SK-N-SH (cell line): ENCODE measurements around the gene AP1M1. TPM values are rescaled to one million over a fixed set of nuclear protein-coding genes. Genes with fewer than 3 reads are reported as not detected.

Experiments used
- CTCF ChIA-PET: fragments of 300-600, 350-600 bp; formaldehyde crosslinking; extraction: SDS; loops from one replicate; lab custom pipeline; 2021; lab: Yijun Ruan, JAX
- POLR2A ChIA-PET: fragments of 350-600 bp; sonication (Branson Sonifier 250); formaldehyde crosslinking; extraction: SDS; loops from one replicate; lab custom pipeline; 2020; ENCODE audit warnings: antibody characterized with exemption, inconsistent platforms; lab: Yijun Ruan, JAX
- DNase-seq: peaks from one replicate; pipeline ENCODE4 v3.0.0; 2012
- H2AFZ ChIP-seq: fragments of 200-600 bp; sonication (generic); 2 replicates; pipeline ENCODE4 v1.8.1; 2016; ENCODE audit warnings: antibody characterized with exemption, mild to moderate bottlenecking, low read depth
- H3F3A ChIP-seq: fragments of 200-600 bp; sonication (generic); replicated peaks from 2 replicates; pipeline ENCODE3; 2016; ENCODE audit warnings: antibody characterized with exemption, mild to moderate bottlenecking; ENCODE audit not compliant: insufficient read depth
- H3K27ac ChIP-seq, 2 experiments: fragments of 200-500 bp in 1 of 2; fragments of 200-600 bp in 1 of 2; sonication (Bioruptor generic) in 1 of 2; sonication (generic), shearing (Covaris generic) in 1 of 2; 2 replicates each; pipeline versions ENCODE4 v1.5.1 to v1.6.1; 2014 to 2016; ENCODE audit warnings: low read depth in 2 of 2, inconsistent platforms in 1 of 2, low read length in 1 of 2, mild to moderate bottlenecking in 1 of 2, mixed read lengths in 1 of 2
- H3K27me3 ChIP-seq: fragments of 200-600 bp; sonication (generic), shearing (Covaris generic); 2 replicates; pipeline ENCODE4 v1.6.1; 2016; ENCODE audit warnings: mixed run types; ENCODE audit not compliant: insufficient read depth
- H3K36me3 ChIP-seq, 2 experiments: fragments of 200-500 bp in 1 of 2; fragments of 200-600 bp in 1 of 2; sonication (Bioruptor generic) in 1 of 2; sonication (generic) in 1 of 2; replicated peaks in 1 of 2; 2 replicates each; pipeline versions ENCODE3 to v1.5.1; 2014 to 2016; ENCODE audit warnings: low read length in 1 of 2, mild to moderate bottlenecking in 1 of 2; ENCODE audit not compliant: insufficient read depth in 2 of 2, control insufficient read depth in 1 of 2
- H3K4me1 ChIP-seq, 2 experiments: fragments of 200-500 bp in 1 of 2; fragments of 200-600 bp in 1 of 2; sonication (Bioruptor generic) in 1 of 2; sonication (generic), shearing (Covaris generic) in 1 of 2; 2 replicates each; pipeline versions ENCODE4 v1.5.1 to v1.6.1; 2014 to 2016; ENCODE audit warnings: low read depth in 1 of 2, low read length in 1 of 2, mixed run types in 1 of 2; ENCODE audit not compliant: insufficient read depth in 2 of 2, control insufficient read depth in 1 of 2
- H3K4me2 ChIP-seq: fragments of 200-600 bp; sonication (generic), shearing (Covaris generic); 2 replicates; pipeline ENCODE4 v1.6.1; 2017; ENCODE audit warnings: mixed run types
- H3K4me3 ChIP-seq, 2 experiments: fragments of 200-500 bp in 1 of 2; fragments of 200-600 bp in 1 of 2; sonication (Bioruptor generic) in 1 of 2; sonication (generic), shearing (Covaris generic) in 1 of 2; 2 replicates each; pipeline versions ENCODE4 v1.5.1 to v1.8.1; 2014 to 2016; ENCODE audit warnings: low read depth in 2 of 2, inconsistent platforms in 1 of 2, low read length in 1 of 2, mild to moderate bottlenecking in 1 of 2, mixed read lengths in 1 of 2, moderate library complexity in 1 of 2
- H3K79me2 ChIP-seq: fragments of 200-600 bp; sonication (generic); 2 replicates; pipeline ENCODE4 v1.8.1; 2017; ENCODE audit warnings: mild to moderate bottlenecking; ENCODE audit not compliant: insufficient read depth
- H3K9ac ChIP-seq: fragments of 200-600 bp; sonication (generic); 2 replicates; pipeline ENCODE4 v1.6.1; 2017; ENCODE audit warnings: mixed run types
- H3K9me2 ChIP-seq: fragments of 200-600 bp; sonication (generic); 2 replicates; pipeline ENCODE4 v1.6.1; 2017; ENCODE audit warnings: mixed run types
- H3K9me3 ChIP-seq: fragments of 200-600 bp; sonication (generic); 2 replicates; pipeline ENCODE4 v1.6.1; 2017; ENCODE audit warnings: mixed run types, mild to moderate bottlenecking, moderate library complexity
- H4K20me1 ChIP-seq: fragments of 200-600 bp; sonication (generic); 2 replicates; pipeline ENCODE4 v1.6.1; 2017; ENCODE audit warnings: mild to moderate bottlenecking, mixed run types; ENCODE audit not compliant: insufficient read depth
- CHD2 ChIP-seq: fragments of 150-350 bp; IDR thresholded peaks from 2 replicates; pipeline ENCODE4 v1.6.1; 2018; ENCODE audit warnings: low read length; ENCODE audit not compliant: partially characterized antibody
- CTCF ChIP-seq: fragments of 200-600 bp; sonication (generic); IDR thresholded peaks from 2 replicates; pipeline ENCODE4 v1.6.1; 2017; ENCODE audit warnings: antibody characterized with exemption, mild to moderate bottlenecking, moderate library complexity
- ELF1 ChIP-seq: IDR thresholded peaks from 2 replicates; pipeline ENCODE4 v1.4.0; 2012
- EP300 ChIP-seq, 2 experiments: IDR thresholded peaks; 2 replicates each; pipeline versions ENCODE4 v1.4.0 to v1.6.1; 2012; ENCODE audit warnings: borderline replicate concordance in 1 of 2, low read depth in 1 of 2, low read length in 1 of 2
- FOSL2 ChIP-seq: IDR thresholded peaks from 2 replicates; pipeline ENCODE4 v1.4.0; 2012; ENCODE audit warnings: low read depth, mild to moderate bottlenecking, moderate library complexity, borderline replicate concordance
- FOXJ3 ChIP-seq: sonication (generic); formaldehyde crosslinking; IDR thresholded peaks from 2 replicates; pipeline ENCODE4 v1.5.1; 2020; ENCODE audit warnings: mild to moderate bottlenecking, missing genetic modification reagents
- FOXM1 ChIP-seq: IDR thresholded peaks from 2 replicates; pipeline ENCODE4 v1.4.0; 2012; ENCODE audit warnings: low read depth, mild to moderate bottlenecking
- GATA2 ChIP-seq: sonication (generic); formaldehyde crosslinking; IDR thresholded peaks from 2 replicates; pipeline ENCODE4 v1.5.0; 2020; ENCODE audit warnings: mild to moderate bottlenecking, missing genetic modification reagents
- IRF3 ChIP-seq: fragments of 150-350 bp; IDR thresholded peaks from 2 replicates; pipeline ENCODE4 v1.6.1; 2016; ENCODE audit warnings: mild to moderate bottlenecking, low read depth, low read length
- JUND ChIP-seq: IDR thresholded peaks from 2 replicates; pipeline ENCODE4 v1.4.0; 2012
- MAX ChIP-seq: IDR thresholded peaks from 2 replicates; pipeline ENCODE4 v1.4.0; 2012; ENCODE audit warnings: low read depth
- POLR2AphosphoS5 ChIP-seq: IDR thresholded peaks from 2 replicates; pipeline ENCODE4 v1.6.1; 2012; ENCODE audit warnings: low read depth, low read length
- RAD21 ChIP-seq: IDR thresholded peaks from 2 replicates; pipeline ENCODE4 v1.6.1; 2012; ENCODE audit warnings: mild to moderate bottlenecking, low read length
- SIN3A ChIP-seq: IDR thresholded peaks from 2 replicates; pipeline ENCODE4 v1.6.1; 2012; ENCODE audit warnings: low read depth, mild to moderate bottlenecking, low read length, moderate library complexity, borderline replicate concordance
- SMC3 ChIP-seq: IDR thresholded peaks from 2 replicates; pipeline ENCODE4 v1.6.1; 2012; ENCODE audit warnings: low read depth, low read length, improper control_type of control experiment
- TAF1 ChIP-seq: IDR thresholded peaks from 2 replicates; pipeline ENCODE4 v1.6.1; 2012; ENCODE audit warnings: low read depth, mild to moderate bottlenecking, low read length, moderate library complexity, borderline replicate concordance
- TEAD4 ChIP-seq: IDR thresholded peaks from 2 replicates; pipeline ENCODE4 v1.4.0; 2012; ENCODE audit warnings: mild to moderate bottlenecking, borderline replicate concordance; ENCODE audit not compliant: insufficient read depth
- USF2 ChIP-seq: fragments of 150-350 bp; IDR thresholded peaks from 2 replicates; pipeline ENCODE4 v1.6.1; 2017; ENCODE audit warnings: antibody characterized with exemption, low read length, low read depth, borderline replicate concordance
- WGBS: methylation state at CpG from one replicate; pipeline ENCODE4 v1.1.6; 2017; ENCODE audit warnings: low lambda C conversion rate; 5-methylcytosine and 5-hydroxymethylcytosine counted together
- polyA plus RNA-seq, 3 experiments: library from polyadenylated mRNA; depleted of rRNA; stranded (reverse); fragments of >200 nt; gene quantifications; 2 replicates each; pipeline ENCODE4 v1.2.3, GENCODE V29; 2012

Gene AP1M1
- polyA plus RNA-seq, 1 of the 3 experiments (the other 2 are of a cell fraction) = 133 TPM

GRCh38 chr19:16268676-16269319 is 71.1 kb downstream of the AP1M1 start:
- no peaks in the 10 kb centered on the region for H3K9me2 ChIP-seq
- no peaks in the 10 kb centered on the region for H4K20me1 ChIP-seq
- WGBS = 36% methylated on average over 14 of the region's 17 CpGs
- H3K4me3 ChIP-seq = no peak overlapping the region
- peaks cover 46% of the 10 kb centered on the region for H3K27me3 ChIP-seq
- TF ChIP-seq MAX (no peak), USF2 (no peak), IRF3 (no peak), EP300 (IDR thresholded peaks at IDR 0.05; ENCODE audit: borderline replicate concordance in 1 of 2, low read depth in 1 of 2, low read length in 1 of 2) (no peak), ELF1 (no peak), CHD2 (no peak)
- no peak overlapping the region for H3K4me2 ChIP-seq
- no peak for DNase-seq
- CTCF ChIA-PET = interaction anchor here (0.7 to 0.8 kb wide), 2 partner anchors 23 to 115 kb away, joined by 3 read pairs; no protein-coding TSS in a partner anchor
- H3F3A ChIP-seq = peaks cover 3% of the 10 kb centered on the region
- H3K9ac ChIP-seq = no peak overlapping the region
- H3K4me1 ChIP-seq = no peaks in the 10 kb centered on the region
- POLR2A ChIA-PET = no interaction called here
- no peak overlapping the region for H3K27ac ChIP-seq
- no peaks in the 10 kb centered on the region for H3K9me3 ChIP-seq
- no peaks in the 10 kb centered on the region for H3K79me2 ChIP-seq
- H3K36me3 ChIP-seq = no peaks in the 10 kb centered on the region
- no peak overlapping the region for H2AFZ ChIP-seq

GRCh38 chr19:16272945-16273344 is 75.2 kb downstream of the AP1M1 start:
- H3K27me3 ChIP-seq = peaks cover 35% of the 10 kb centered on the region
- no peak overlapping the region for H2AFZ ChIP-seq
- H3K9ac ChIP-seq = no peak overlapping the region
- CTCF ChIA-PET = interaction anchor here (1.4 kb wide), 1 partner anchor 110 kb away, joined by 3 read pairs; no protein-coding TSS in a partner anchor
- no peaks in the 10 kb centered on the region for H3K9me2 ChIP-seq
- H3K27ac ChIP-seq = no peak overlapping the region
- no peak for DNase-seq
- no peaks in the 10 kb centered on the region for H3K9me3 ChIP-seq
- H3K79me2 ChIP-seq = no peaks in the 10 kb centered on the region
- no peaks in the 10 kb centered on the region for H3K4me1 ChIP-seq
- H3K4me3 ChIP-seq = no peak overlapping the region
- no peaks in the 10 kb centered on the region for H3F3A ChIP-seq
- no peak overlapping the region for H3K4me2 ChIP-seq
- H3K36me3 ChIP-seq = no peaks in the 10 kb centered on the region
- WGBS = 84% methylated on average over 14 of the region's 14 CpGs
- POLR2A ChIA-PET = no interaction called here
- no peaks in the 10 kb centered on the region for H4K20me1 ChIP-seq
- TF ChIP-seq RAD21 (no peak), SMC3 (no peak), IRF3 (no peak), TEAD4 (no peak), GATA2 (CRISPR knock-in tag) (no peak), POLR2AphosphoS5 (no peak), FOXM1 (no peak), JUND (no peak), EP300 (IDR thresholded peaks at IDR 0.05; ENCODE audit: borderline replicate concordance in 1 of 2, low read depth in 1 of 2, low read length in 1 of 2) (no peak), FOSL2 (no peak), SIN3A (no peak), ELF1 (no peak), TAF1 (no peak), FOXJ3 (CRISPR knock-in tag) (no peak), MAX (no peak), CTCF (no peak), CHD2 (no peak)
